Measurements from ENCODE around the gene SCAANT1. TPM values are rescaled to one million over a fixed set of nuclear protein-coding genes. Genes with fewer than 3 reads are reported as not detected.

SCAANT1 gene
- total and polyA plus RNA-seq, 2 donors (not counting 1 experiment from before 2014, with no cell fraction given): 1.7 TPM; not detected in 1

GRCh38 chr3:63955036-63955650, 43.0 kb upstream of the SCAANT1 start:
- H3K9me3 Mint-ChIP-seq (ENCODE audit: insufficient read depth): no peaks in the 10 kb centered on the region
- Histone ChIP-seq H3K79me2 (ENCODE audit: control insufficient read depth, insufficient read depth, low read length) (peaks cover 35% of the 10 kb centered on the region), H4K20me1 (ENCODE audit: control insufficient read depth, insufficient read depth, low read length, poor library complexity, severe bottlenecking) (peaks cover 5% of the 10 kb centered on the region), H3K9me3 (ENCODE audit: control extremely low read depth in 1 of 3, control insufficient read depth in 2 of 3, insufficient read depth in 1 of 3, low read length in 2 of 3) (no peaks in the 10 kb centered on the region), H3K4me1 (ENCODE audit: control insufficient read depth in 2 of 2, insufficient read depth in 2 of 2, low read length in 2 of 2) (peaks cover 9 to 21% of the 10 kb centered on the region in 2 donors), H3K4me3 (ENCODE audit: control extremely low read depth in 1 of 5, extremely low read depth in 1 of 5, insufficient read depth in 1 of 5, low read depth in 2 of 5, low read length in 4 of 5) (no peak overlapping the region), H3K27me3 (replicated peaks in 1 of 4; ENCODE audit: control extremely low read depth in 1 of 4, control insufficient read depth in 3 of 4, insufficient read depth in 4 of 4, low read length in 3 of 4) (no peaks in the 10 kb centered on the region), H3K36me3 (replicated peaks in 1 of 2; ENCODE audit: control extremely low read depth in 1 of 2, control insufficient read depth in 1 of 2, extremely low read depth in 1 of 2, insufficient read depth in 2 of 2, low read length in 1 of 2) (peaks cover 4 to 28% of the 10 kb centered on the region in 2 experiments), H3K4me2 (replicated peaks; ENCODE audit: low read depth, low read length, poor library complexity, severe bottlenecking) (no peak overlapping the region), H3K27ac (ENCODE audit: low read length in 2 of 2) (no peak overlapping the region), H2AFZ (ENCODE audit: insufficient read depth, low read depth, low read length, poor library complexity, severe bottlenecking) (no peak overlapping the region), H3K9ac (ENCODE audit: low read length) (no peak overlapping the region)
- intact Hi-C loops (cut with micrococcal nuclease): no loop called here
- ATAC-seq (ENCODE audit: low read depth) (no peak), DNase-seq (no peak)
- ChIA-PET POLR2A (no interaction called here), CTCF (no interaction called here)
- H3K27ac Mint-ChIP-seq: no peak overlapping the region
- WGBS (ENCODE audit: insufficient coverage): no CpG with 5 or more reads among the region's 3 CpGs
- no peak overlapping the region for H3K4me3 Mint-ChIP-seq
- peaks cover 52% of the 10 kb centered on the region for H3K4me1 Mint-ChIP-seq
- TF ChIP-seq EZH2 (IDR thresholded peaks at IDR 0.05; ENCODE audit: borderline replicate concordance, insufficient read depth, low read depth, low read length, poor library complexity, severe bottlenecking): no peak
- no peak for TF ChIP-seq CTCF (IDR thresholded peaks at IDR 0.05)
- no peaks in the 10 kb centered on the region for H3K27me3 Mint-ChIP-seq

- Histone ChIP-seq H3K9ac (ENCODE audit: low read length) (no peak overlapping the region), H3K36me3 (replicated peaks in 1 of 2; ENCODE audit: control extremely low read depth in 1 of 2, control insufficient read depth in 1 of 2, extremely low read depth in 1 of 2, insufficient read depth in 2 of 2, low read length in 1 of 2) (peaks cover 4 to 28% of the 10 kb centered on the region in 2 experiments), H3K4me1 (ENCODE audit: control insufficient read depth in 2 of 2, insufficient read depth in 2 of 2, low read length in 2 of 2) (peaks cover 6 to 16% of the 10 kb centered on the region in 2 donors), H2AFZ (ENCODE audit: insufficient read depth, low read depth, low read length, poor library complexity, severe bottlenecking) (no peak overlapping the region), H3K4me2 (replicated peaks; ENCODE audit: low read depth, low read length, poor library complexity, severe bottlenecking) (no peak overlapping the region), H3K27ac (ENCODE audit: low read length in 2 of 2) (no peak overlapping the region), H3K9me3 (ENCODE audit: control extremely low read depth in 1 of 3, control insufficient read depth in 2 of 3, insufficient read depth in 1 of 3, low read length in 2 of 3) (no peaks in the 10 kb centered on the region), H4K20me1 (ENCODE audit: control insufficient read depth, insufficient read depth, low read length, poor library complexity, severe bottlenecking) (peaks cover 5% of the 10 kb centered on the region), H3K4me3 (ENCODE audit: control extremely low read depth in 1 of 5, extremely low read depth in 1 of 5, insufficient read depth in 1 of 5, low read depth in 2 of 5, low read length in 4 of 5) (no peak overlapping the region), H3K79me2 (ENCODE audit: control insufficient read depth, insufficient read depth, low read length) (peaks cover 41% of the 10 kb centered on the region), H3K27me3 (replicated peaks in 1 of 4; ENCODE audit: control extremely low read depth in 1 of 4, control insufficient read depth in 3 of 4, insufficient read depth in 4 of 4, low read length in 3 of 4) (no peaks in the 10 kb centered on the region)
- 100% methylated on average over 3 of the region's 5 CpGs for WGBS (ENCODE audit: insufficient coverage)
- H3K27me3 Mint-ChIP-seq: no peaks in the 10 kb centered on the region
- POLR2A ChIA-PET: no interaction called here
- no peak overlapping the region for H3K27ac Mint-ChIP-seq
- H3K9me3 Mint-ChIP-seq (ENCODE audit: insufficient read depth): no peaks in the 10 kb centered on the region
- ATAC-seq (ENCODE audit: low read depth) (no peak), DNase-seq (no peak)
- TF ChIP-seq EZH2 (IDR thresholded peaks at IDR 0.05; ENCODE audit: borderline replicate concordance, insufficient read depth, low read depth, low read length, poor library complexity, severe bottlenecking): no peak
- TF ChIP-seq CTCF (IDR thresholded peaks at IDR 0.05): no peak
- peaks cover 51% of the 10 kb centered on the region for H3K4me1 Mint-ChIP-seq
- CTCF ChIA-PET: interaction anchor here (0.7 kb wide), 1 partner anchor 26 kb away, joined by 6 read pairs; no protein-coding TSS in a partner anchor
- no peak overlapping the region for H3K4me3 Mint-ChIP-seq
- intact Hi-C loops (cut with micrococcal nuclease): no loop called here
Observed at GRCh38 chr3:63954182-63954581, 42.0 kb upstream of the SCAANT1 start.
